ENCODE measurements around the gene NDUFB10.

The NDUFB10 gene

DNA sequence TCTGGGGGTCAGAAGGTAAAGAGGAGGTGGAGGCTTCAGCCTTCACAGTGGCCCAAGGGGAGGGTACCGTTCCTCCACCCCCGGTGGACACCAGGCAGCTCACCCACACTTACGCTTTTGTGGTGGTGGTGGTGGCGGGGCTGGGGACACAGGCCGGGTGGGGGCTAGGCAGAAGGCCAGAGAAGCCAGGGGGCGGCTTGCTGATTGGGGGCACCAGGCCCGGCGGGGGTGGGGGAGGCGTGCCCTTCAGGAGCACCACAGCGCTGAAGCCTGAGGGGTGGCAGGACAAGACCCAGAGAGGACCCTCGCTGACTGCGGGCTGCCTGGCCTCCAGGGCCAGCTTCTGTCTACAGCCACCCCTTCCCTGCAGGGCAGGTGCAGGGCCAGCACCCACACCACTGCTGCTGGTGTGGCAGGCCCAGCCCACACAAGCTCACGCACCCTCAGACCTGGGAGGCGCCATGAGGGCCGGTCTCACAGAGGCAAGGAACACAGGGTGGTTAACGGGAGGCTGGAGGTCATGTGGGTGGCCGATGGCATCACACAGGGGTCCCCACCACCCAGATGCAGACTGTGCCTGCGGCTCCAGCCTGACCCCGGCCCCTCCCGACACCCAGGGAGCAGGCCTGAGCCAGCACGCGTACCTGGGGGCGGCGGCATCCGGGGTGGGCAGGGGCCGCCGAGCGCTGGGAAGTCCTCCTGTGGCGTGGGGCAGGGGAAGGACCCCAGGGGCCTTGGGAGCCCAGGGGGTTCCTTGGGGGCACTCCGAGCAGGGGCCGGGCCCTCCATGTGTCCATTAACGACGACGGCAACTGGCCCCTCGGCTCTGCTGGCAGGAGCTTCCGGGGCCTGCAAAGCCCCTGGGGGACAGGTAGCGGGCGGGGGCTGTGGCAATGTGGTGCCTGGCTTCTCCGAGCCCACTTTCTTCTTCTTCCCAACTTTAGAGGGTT is 39.8 kb downstream of the NDUFB10 start:
- Mint-ChIP-seq H3K4me1 (peaks cover 6% of the 10 kb centered on the region), H3K36me3 (peaks cover 20% of the 10 kb centered on the region), H3K9me3 (no peaks in the 10 kb centered on the region), H3K27ac (no peak overlapping the region), H3K27me3 (no peaks in the 10 kb centered on the region), H3K4me3 (no peak overlapping the region)
- CTCF ChIA-PET = no interaction called here
- DNase-seq = no peak

DNA sequence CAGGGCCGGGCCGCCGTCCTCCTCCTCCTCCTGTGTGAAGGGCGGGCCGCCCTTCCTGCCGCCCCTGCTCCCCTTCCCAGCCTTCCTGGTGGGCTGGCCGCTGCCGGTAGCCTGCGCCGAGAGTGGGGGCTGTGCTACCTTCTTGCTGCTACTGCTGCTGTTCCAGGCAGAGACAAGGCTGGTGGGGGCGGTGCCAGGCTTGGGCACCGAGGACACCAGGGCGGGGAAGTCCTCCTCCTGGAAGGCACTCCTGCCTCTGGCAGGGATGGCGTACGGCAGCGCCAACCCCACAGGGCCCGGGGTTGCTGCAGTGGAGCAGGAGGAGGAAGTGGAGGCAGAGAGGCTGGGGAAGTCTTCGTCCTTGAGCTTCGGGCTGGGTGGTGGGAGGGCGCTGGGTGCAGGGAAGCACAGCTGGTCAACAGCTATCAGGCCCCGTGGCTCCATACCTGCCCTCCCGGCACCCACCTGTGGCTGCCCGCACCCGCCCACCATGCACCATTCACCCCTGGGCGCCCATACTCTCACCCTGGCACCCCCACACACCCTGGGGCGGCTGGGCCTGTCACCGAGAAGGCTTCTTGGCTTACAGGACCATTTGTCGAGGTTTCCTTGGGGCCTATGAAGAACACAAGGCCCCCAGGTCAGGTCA is 40.7 kb downstream of the NDUFB10 start:
- H3K9me3 Mint-ChIP-seq = no peaks in the 10 kb centered on the region
- H3K4me3 Mint-ChIP-seq = no peak overlapping the region
- no peak for DNase-seq
- peaks cover 12% of the 10 kb centered on the region for H3K4me1 Mint-ChIP-seq
- no peak overlapping the region for H3K27ac Mint-ChIP-seq
- CTCF ChIA-PET = no interaction called here
- H3K27me3 Mint-ChIP-seq = no peaks in the 10 kb centered on the region
- peaks cover 20% of the 10 kb centered on the region for H3K36me3 Mint-ChIP-seq

DNA sequence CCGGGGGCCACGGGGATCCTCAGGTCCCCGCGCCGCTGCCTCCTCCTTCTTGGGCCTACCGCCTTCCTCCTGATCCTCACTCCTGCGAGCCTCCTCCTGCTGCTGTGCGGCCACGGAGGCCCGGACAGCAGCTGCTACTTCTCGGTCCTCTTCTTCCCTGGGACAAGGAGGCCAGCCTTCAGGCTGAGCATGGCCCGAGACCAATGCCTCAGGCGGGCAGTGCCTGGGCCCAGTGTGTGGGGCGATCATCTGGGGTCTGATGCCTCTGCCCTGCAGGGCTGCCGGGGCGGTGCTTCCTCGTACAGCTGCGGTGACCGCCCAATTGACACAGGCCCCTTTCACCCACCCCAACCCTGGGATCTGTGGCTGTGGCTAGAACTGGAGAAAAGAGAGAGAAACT is 41.7 kb downstream of the NDUFB10 start:
- CTCF ChIA-PET = no interaction called here
- Mint-ChIP-seq H3K27me3 (no peaks in the 10 kb centered on the region), H3K4me3 (no peak overlapping the region), H3K4me1 (peaks cover 19% of the 10 kb centered on the region), H3K9me3 (no peaks in the 10 kb centered on the region), H3K36me3 (peaks cover 21% of the 10 kb centered on the region), H3K27ac (no peak overlapping the region)
- no peak for DNase-seq

DNA sequence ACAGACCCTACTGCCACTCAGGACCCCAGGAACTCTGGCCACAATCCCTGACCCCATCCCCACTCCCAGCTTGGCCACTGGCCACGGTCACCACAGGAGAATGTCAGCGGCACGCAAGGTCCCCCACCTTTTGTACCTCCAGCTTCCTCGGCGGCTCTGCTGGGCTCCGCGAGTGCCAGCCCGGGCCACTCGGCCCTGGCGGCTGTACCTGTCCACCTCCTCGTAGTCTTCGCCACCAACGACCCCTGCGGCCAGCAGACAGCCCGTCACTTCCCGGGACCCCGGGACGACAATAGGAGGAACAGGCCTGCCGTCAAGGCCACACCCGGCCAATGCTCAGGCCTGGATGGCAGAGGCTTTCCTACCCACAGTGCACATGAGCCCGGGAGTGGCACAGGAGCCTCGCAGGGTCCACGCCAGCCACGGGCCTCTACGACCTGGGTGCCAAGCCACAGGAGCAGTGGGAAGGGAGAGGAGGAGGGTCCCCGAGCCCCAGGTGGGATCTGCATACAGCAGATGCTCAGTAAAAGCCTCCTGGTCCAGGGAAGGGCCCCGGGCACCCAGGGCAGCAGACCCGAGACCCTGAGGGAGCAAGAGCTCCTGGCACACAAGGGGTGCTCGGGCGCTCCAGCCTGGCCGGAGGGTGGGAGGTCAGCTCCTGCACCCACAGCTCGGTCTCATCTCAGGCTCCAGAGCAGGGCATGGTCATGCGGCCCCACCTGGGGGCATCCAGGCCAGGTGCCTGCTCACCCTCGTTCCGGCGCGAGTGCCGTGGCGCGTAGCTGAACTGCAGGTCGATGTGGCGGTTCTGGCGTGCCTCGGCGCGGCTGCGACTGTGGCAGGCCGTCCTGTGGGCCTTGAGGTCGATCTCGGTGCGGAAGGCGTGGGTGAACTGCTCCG is 42.4 kb downstream of the NDUFB10 start:
- H3K4me3 Mint-ChIP-seq = no peak overlapping the region
- H3K27me3 Mint-ChIP-seq = no peaks in the 10 kb centered on the region

DNA sequence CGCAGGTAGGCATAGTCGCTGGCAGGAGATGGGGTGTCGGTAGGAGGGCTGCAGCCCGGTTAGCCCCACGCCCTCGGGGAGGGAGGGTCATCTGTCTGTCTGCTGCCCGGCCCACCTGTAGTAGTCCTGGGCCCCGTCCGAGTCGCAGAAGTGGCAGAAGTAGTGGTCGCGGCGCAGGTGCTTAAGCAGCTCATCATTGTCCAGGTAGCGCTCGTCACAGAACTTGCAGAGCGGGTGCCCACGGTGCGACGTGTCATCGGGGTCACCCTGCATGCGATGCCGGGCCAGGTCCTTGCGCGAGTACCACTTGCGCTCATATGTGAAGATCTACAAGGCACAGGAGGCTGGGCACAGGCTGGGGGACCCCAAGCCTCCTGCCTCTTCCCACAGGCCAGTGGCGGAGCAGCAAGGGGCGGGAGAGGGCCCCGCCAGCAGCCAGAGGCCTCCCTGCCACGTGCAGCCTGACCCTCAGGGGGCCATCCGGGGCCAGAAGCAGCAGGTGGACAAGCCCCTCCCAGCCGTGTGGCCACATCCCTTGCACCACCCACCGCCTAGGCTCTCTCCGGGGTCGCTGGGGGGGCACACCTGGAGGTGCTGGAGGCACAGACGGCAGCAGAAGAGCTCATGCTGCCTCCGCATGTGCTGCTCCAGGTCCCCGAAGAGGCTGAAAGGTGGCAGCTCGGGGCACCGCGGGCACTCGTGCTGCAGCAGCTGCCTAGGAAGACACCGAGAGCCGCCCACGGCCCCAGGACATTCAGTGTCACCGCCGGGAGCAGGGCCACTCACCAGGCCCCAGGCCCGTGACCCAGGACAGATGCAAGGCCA is 43.3 kb downstream of the NDUFB10 start:
- Mint-ChIP-seq H3K36me3 (peaks cover 20% of the 10 kb centered on the region), H3K4me3 (no peak overlapping the region), H3K4me1 (peaks cover 30% of the 10 kb centered on the region), H3K27me3 (no peaks in the 10 kb centered on the region), H3K27ac (no peak overlapping the region), H3K9me3 (no peaks in the 10 kb centered on the region)
- CTCF ChIA-PET = interaction anchor here (0.6 to 2.3 kb wide), 7 partner anchors 9 to 250 kb away, joined by 3 to 18 read pairs (median 8); partner anchors contain the start of gene ECI1
- DNase-seq = no peak

More for the DNA sequence above, 42.4 kb downstream of the NDUFB10 start:
- CTCF ChIA-PET = no interaction called here
- no peak for DNase-seq
- Mint-ChIP-seq H3K27ac (no peak overlapping the region), H3K4me1 (peaks cover 23% of the 10 kb centered on the region), H3K36me3 (peaks cover 23% of the 10 kb centered on the region), H3K9me3 (no peaks in the 10 kb centered on the region)

DNA sequence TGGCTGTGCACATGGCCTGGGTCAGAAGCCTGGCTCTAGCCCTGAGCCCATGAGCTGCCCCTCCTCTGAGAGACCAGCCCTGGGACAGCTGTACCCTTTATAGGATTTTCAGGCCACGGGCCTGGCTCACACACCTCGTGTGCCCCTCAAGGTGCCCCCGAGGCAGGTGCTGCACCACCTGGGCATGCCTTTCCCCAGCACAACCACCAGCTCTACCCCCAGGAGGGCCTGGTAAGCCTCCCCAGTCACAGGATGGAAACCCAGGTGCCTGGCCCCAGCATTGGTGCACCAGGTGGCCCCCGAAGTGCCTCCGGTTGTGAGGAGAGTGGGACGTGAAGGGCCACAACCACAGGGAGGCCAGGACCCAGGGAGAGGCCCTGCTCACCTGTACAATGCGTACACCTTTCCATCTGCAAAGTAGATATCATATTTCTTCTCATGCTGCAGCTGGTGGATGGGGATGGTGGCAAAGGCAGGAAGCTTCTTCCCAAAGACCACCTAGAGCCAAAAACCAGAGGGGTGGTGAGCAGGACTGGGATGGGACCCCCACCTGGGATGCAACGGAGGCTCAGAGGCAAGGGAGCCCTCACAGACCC is 44.0 kb downstream of the NDUFB10 start:
- H3K27ac Mint-ChIP-seq = no peak overlapping the region
- H3K27me3 Mint-ChIP-seq = no peaks in the 10 kb centered on the region
- peaks cover 37% of the 10 kb centered on the region for H3K4me1 Mint-ChIP-seq
- H3K9me3 Mint-ChIP-seq = no peaks in the 10 kb centered on the region
- CTCF ChIA-PET = interaction anchor here (0.6 to 2.3 kb wide), 16 partner anchors 10 to 249 kb away, joined by 3 to 18 read pairs (median 5); partner anchors contain the start of genes ECI1, GFER, NPW and RPS2
- DNase-seq = no peak
- peaks cover 19% of the 10 kb centered on the region for H3K36me3 Mint-ChIP-seq
- H3K4me3 Mint-ChIP-seq = no peak overlapping the region

DNA sequence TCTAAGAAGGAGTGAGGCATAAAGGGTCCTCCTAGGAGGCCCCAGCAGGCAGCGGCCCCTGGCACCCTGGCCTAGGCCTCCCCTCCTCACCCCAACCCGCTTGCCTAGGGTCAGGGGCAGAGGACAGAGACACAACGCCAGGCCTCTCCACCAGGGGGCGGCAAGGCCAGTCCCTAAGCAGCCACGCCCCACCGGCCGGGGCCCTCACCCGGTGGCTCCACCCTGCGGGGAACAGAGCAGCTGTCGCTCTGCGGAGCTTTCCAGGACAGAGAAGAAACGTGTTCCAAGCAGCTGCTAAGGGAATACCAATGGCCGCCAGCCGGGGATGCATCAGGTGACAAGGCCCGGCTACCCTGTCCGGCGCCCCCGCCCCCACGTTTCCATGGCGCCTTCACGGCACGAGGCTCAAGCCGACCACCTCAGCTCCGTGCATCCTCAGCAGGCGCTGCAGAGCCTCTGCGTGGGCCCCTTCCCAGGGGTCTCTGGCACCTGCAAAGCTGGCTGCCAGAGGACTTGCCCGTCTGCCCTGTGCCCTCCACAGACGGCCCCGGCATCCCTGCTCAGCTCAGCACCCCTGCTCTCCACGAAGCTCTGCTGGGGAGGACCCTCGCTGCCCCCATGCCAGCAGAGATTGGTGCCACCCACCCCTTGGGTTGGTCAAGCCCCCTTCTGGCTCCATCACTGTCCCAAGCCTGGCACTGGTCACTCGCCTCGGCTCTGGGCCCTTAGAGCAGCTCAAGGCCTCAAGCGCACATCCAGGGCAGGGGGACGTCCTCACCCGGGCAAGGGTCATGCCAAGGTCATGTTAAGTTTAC is 44.7 kb downstream of the NDUFB10 start:
- CTCF ChIA-PET = interaction anchor here (0.7 to 2.3 kb wide), 22 partner anchors 8 to 248 kb away, joined by 3 to 18 read pairs (median 5); partner anchors contain the start of genes ECI1, GFER, NPW and RAB26
- no peaks in the 10 kb centered on the region for H3K27me3 Mint-ChIP-seq
- H3K9me3 Mint-ChIP-seq = no peaks in the 10 kb centered on the region
- H3K4me3 Mint-ChIP-seq = no peak overlapping the region
- DNase-seq = peak; percentile 93
- H3K27ac Mint-ChIP-seq = no peak overlapping the region
- peaks cover 43% of the 10 kb centered on the region for H3K4me1 Mint-ChIP-seq
- H3K36me3 Mint-ChIP-seq = peaks cover 23% of the 10 kb centered on the region

DNA sequence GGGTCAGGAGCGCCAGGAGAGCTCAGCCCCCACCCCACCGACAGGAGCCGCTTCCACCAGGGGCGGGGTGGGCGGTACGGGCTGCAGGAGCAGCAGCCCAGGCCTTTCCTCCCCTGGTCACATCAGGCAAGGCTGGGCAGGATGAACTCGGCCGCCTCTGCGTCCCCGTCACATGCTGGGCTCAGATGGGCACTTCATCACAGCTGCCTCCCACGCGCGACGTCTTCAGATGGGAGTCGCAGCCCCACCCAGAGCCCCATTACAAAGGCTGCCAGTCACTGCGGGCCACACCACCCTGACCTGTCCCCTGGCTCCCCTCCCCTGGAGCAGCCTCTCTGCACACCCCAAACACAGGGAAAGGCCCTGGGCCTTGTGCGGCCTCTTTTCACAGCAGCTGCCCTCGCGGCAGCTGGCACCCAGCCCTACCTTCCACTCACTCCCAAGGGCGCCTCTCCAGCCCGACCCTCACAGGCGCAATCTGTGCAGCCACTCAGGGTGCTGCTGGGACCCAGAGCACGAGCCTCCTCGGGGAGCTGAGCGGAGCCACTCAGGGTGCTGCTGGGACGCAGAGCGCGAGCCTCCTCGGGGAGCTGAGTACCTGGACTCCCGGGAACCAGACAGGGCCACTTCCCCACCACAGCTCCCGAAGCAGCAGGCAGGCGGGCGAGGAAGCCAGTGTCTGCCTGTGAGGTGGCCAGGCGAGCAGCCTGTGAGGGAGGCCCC is 45.6 kb downstream of the NDUFB10 start:
- no peak for DNase-seq
- H3K36me3 Mint-ChIP-seq = peaks cover 23% of the 10 kb centered on the region
- H3K27ac Mint-ChIP-seq = peak overlapping the region; percentile 55
- no peaks in the 10 kb centered on the region for H3K27me3 Mint-ChIP-seq
- no peak overlapping the region for H3K4me3 Mint-ChIP-seq
- no peaks in the 10 kb centered on the region for H3K9me3 Mint-ChIP-seq
- CTCF ChIA-PET = interaction anchor here (0.7 to 2.3 kb wide), 12 partner anchors 8 to 246 kb away, joined by 3 to 18 read pairs (median 4); partner anchors contain the start of genes ECI1, GFER, RAB26 and RPS2
- H3K4me1 Mint-ChIP-seq = peaks cover 45% of the 10 kb centered on the region

DNA sequence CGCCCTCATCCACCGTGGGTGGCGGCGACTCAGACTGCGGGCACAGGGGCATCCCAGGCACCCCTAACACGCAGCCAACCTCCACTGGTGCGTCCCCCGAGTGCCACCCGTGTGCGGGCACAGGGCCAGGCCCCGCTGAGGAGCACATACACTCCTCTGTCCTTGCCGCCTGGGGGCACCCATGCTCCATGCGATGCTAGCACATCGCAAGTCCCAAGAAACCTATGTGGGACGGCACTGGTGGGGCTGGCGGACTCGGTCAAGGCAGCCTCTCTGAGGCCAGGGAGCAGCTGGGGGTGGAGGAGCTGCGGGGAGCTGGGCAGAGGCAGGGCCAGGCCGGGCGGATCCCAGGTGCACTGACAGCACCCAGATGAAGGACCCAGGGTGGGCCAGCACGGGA is 46.3 kb downstream of the NDUFB10 start:
- DNase-seq = no peak
- H3K27me3 Mint-ChIP-seq = no peaks in the 10 kb centered on the region
- H3K4me3 Mint-ChIP-seq = no peak overlapping the region
- no peak overlapping the region for H3K27ac Mint-ChIP-seq
- no peaks in the 10 kb centered on the region for H3K9me3 Mint-ChIP-seq
- peaks cover 51% of the 10 kb centered on the region for H3K4me1 Mint-ChIP-seq
- CTCF ChIA-PET = interaction anchor here (0.7 to 1.8 kb wide), 2 partner anchors 142 to 245 kb away, joined by 3 to 10 read pairs; partner anchors contain the start of genes ECI1 and RAB26
- H3K36me3 Mint-ChIP-seq = peaks cover 23% of the 10 kb centered on the region

DNA sequence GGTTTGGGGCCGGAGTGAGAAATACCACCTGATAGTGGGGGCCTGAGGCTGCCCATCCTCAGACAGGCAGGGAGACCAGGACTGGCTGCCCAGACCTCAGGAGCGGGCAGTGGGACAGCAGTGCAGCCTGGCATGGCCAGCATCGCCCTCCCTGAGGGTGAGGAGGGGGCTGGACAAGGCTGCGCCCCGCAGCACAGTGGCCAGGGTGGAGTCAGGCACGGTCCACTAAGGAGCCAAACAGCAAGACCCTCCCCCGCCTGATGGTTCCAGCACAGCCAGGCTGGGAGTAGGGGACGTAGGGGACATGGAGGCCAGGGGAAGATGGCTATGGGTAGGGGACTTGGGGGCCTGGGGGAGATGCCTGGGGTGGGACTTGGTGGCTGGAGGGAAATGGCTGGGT is 47.0 kb downstream of the NDUFB10 start:
- H3K36me3 Mint-ChIP-seq = peaks cover 16% of the 10 kb centered on the region
- H3K9me3 Mint-ChIP-seq = no peaks in the 10 kb centered on the region
- peaks cover 51% of the 10 kb centered on the region for H3K4me1 Mint-ChIP-seq
- no peak for DNase-seq
- no peak overlapping the region for H3K27ac Mint-ChIP-seq
- no peaks in the 10 kb centered on the region for H3K27me3 Mint-ChIP-seq
- no peak overlapping the region for H3K4me3 Mint-ChIP-seq
- CTCF ChIA-PET = no interaction called here

DNA sequence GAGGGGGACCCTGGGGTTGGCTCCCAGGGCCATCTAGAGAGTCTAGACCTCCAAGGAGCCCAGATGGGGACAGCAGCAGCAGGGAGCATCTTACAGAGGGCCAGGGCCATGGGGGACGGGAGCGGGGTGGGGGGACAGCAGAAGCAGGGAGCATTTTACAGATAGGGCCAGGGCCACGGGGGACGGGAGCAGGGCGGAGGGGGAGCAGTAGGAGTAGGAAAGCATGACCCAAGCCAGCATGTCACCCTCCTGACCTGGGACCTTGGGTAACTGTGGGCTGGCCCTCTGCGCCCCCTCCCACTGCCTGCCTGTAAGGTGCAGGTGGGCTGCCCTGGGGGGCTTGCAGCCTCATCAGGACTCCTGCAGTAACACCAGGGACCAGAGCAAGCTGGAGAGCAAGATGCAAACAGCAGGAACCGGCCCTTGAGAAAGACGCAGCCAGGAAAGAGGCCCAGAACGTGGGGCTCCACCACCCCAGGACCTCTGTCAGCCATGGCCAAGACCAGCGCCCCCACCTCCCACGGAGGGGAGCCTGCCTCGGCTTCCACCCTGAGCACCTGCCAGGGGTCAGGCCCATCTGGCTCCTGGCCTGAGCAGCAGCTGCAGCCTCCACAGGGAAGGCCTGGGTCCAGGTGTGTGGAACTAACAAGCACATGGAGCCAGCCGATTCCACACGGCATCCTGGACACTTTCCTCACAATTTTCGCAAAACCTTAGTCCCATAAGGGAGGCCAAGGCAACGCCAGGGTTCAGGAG is 47.9 kb downstream of the NDUFB10 start:
- DNase-seq = no peak
- Mint-ChIP-seq H3K4me1 (peaks cover 51% of the 10 kb centered on the region), H3K27me3 (no peaks in the 10 kb centered on the region), H3K36me3 (peaks cover 11% of the 10 kb centered on the region), H3K27ac (peak overlapping the region; percentile 92), H3K9me3 (no peaks in the 10 kb centered on the region), H3K4me3 (peak overlapping the region; percentile 86)
- CTCF ChIA-PET = interaction anchor here (2.0 kb wide), 1 partner anchor 133 kb away, joined by 8 read pairs; no protein-coding TSS in a partner anchor

All from activated naive CD4-positive, alpha-beta T cell treated with anti-CD3 and anti-CD28 coated beads, Interleukin-2, amount 10 ng/mL, durations not matched to agents 7 days and 5 days (primary cell).